Fibroblast of skin of left biceps (primary cell): ENCODE results near the gene PDIA5.

Experiments
- DNase-seq, 2 experiments: peaks; one replicate each; pipeline ENCODE4 v3.0.0-alpha.2; 2013; ENCODE audit warnings: low read depth in 2 of 2

Gene PDIA5

GRCh38 chr3:123168122-123168521 is 101.3 kb downstream of the PDIA5 start:
- DNase-seq, result no peak

GRCh38 chr3:123168605-123169004 is 101.8 kb downstream of the PDIA5 start:
- no peak for DNase-seq

- no peak for DNase-seq
Observed at GRCh38 chr3:123169492-123169929, 102.7 kb downstream of the PDIA5 start.

- no peak for DNase-seq
Observed at GRCh38 chr3:123169930-123170329, 103.1 kb downstream of the PDIA5 start.

GRCh38 chr3:123180791-123181190 is 114.0 kb downstream of the PDIA5 start:
- no peak for DNase-seq

GRCh38 chr3:123186695-123187094 is 119.9 kb downstream of the PDIA5 start:
- no peak for DNase-seq

GRCh38 chr3:123188058-123188457 is 121.2 kb downstream of the PDIA5 start:
- DNase-seq, result no peak

- DNase-seq, result no peak
Observed at GRCh38 chr3:123193448-123194101, 126.8 kb downstream of the PDIA5 start.

GRCh38 chr3:123194552-123194951 is 127.7 kb downstream of the PDIA5 start:
- DNase-seq, result no peak

GRCh38 chr3:123198372-123198771 is 131.5 kb downstream of the PDIA5 start:
- DNase-seq, result no peak

- no peak for DNase-seq
Observed at GRCh38 chr3:123201223-123201556, 134.4 kb downstream of the PDIA5 start.

GRCh38 chr3:123201557-123202427 is 135.0 kb downstream of the PDIA5 start, which contains the start of gene SEC22A:
Gene SEC22A (plus strand): TSS chr3:123201943. CDS start chr3:123209218, 7,275 bp downstream.
- peak; percentile 70 to 76 for DNase-seq

GRCh38 chr3:123202451-123202850 is 135.6 kb downstream of the PDIA5 start:
- no peak for DNase-seq
